ENCODE measurements around the gene PPA1. TPM values are rescaled to one million over a fixed set of nuclear protein-coding genes. Genes with fewer than 3 reads are reported as not detected.
"Not testable (repeated sequence)": the region's sequence is repeated elsewhere in the genome, so short reads cannot be mapped to it uniquely, and the experiment has no call there.

Gene PPA1
- total and polyA plus RNA-seq, 4 donors: 66.7 to 222 (median 89.9) TPM

- DNase-seq: not testable (repeated sequence)
These were observed 73.9 kb downstream of the PPA1 start for GRCh38 chr10:70159366-70159765.

GRCh38 chr10:70158113-70158512 is 75.1 kb downstream of the PPA1 start:
- WGBS, 2 donors: 22 to 24% methylated on average over 2 of the region's 2 CpGs
- peaks cover 0 to 10% of the 10 kb centered on the region in 2 donors for H3K36me3 ChIP-seq (ENCODE audit: control insufficient read depth in 1 of 2, insufficient read depth in 2 of 2, low read length in 1 of 2)
- DNase-seq (no peak), ATAC-seq (ENCODE audit: low FRiP score) (no peak)
- peaks cover 0 to 7% of the 10 kb centered on the region in 2 donors for H3K4me1 ChIP-seq (ENCODE audit: control insufficient read depth in 1 of 2, insufficient read depth in 2 of 2, low read length in 2 of 2)
- H3K27me3 ChIP-seq (ENCODE audit: control insufficient read depth in 1 of 2, insufficient read depth in 2 of 2, low read length in 1 of 2): no peaks in the 10 kb centered on the region
- no peak overlapping the region for H3K4me3 ChIP-seq (ENCODE audit: low read length in 2 of 2)
- no peaks in the 10 kb centered on the region for H3K9me3 ChIP-seq (ENCODE audit: control insufficient read depth, low read length)
- intact Hi-C loops (cut with DNase I): no loop called here
- no peak overlapping the region for H3K27ac ChIP-seq (ENCODE audit: low read depth in 1 of 2, low read length in 2 of 2)

More at GRCh38 chr10:70159366-70159765, 73.9 kb downstream of the PPA1 start:
- intact Hi-C loops (cut with DNase I); H3K4me1 ChIP-seq (ENCODE audit: control insufficient read depth in 1 of 2, insufficient read depth in 2 of 2, low read length in 2 of 2); H3K27ac ChIP-seq (ENCODE audit: low read depth in 1 of 2, low read length in 2 of 2); H3K27me3 ChIP-seq (ENCODE audit: control insufficient read depth in 1 of 2, insufficient read depth in 2 of 2, low read length in 1 of 2); H3K9me3 ChIP-seq (ENCODE audit: control insufficient read depth, low read length); H3K36me3 ChIP-seq (ENCODE audit: control insufficient read depth in 1 of 2, insufficient read depth in 2 of 2, low read length in 1 of 2); H3K4me3 ChIP-seq (ENCODE audit: low read length in 2 of 2); ATAC-seq (ENCODE audit: low FRiP score): not testable (repeated sequence)
- WGBS, 2 donors: 26 to 63% methylated on average over 3 of the region's 3 CpGs

- peaks cover 0 to 3% of the 10 kb centered on the region in 2 donors for H3K4me1 ChIP-seq (ENCODE audit: control insufficient read depth in 1 of 2, insufficient read depth in 2 of 2, low read length in 2 of 2)
- no peak overlapping the region for H3K27ac ChIP-seq (ENCODE audit: low read depth in 1 of 2, low read length in 2 of 2)
- 62 to 66% methylated on average over 3 of the region's 3 CpGs for whole genome bisulfite sequencing, 2 donors
- H3K4me3 ChIP-seq (ENCODE audit: low read length in 2 of 2): no peak overlapping the region
- peaks cover 0 to 12% of the 10 kb centered on the region in 2 donors for H3K36me3 ChIP-seq (ENCODE audit: control insufficient read depth in 1 of 2, insufficient read depth in 2 of 2, low read length in 1 of 2)
- no peaks in the 10 kb centered on the region for H3K27me3 ChIP-seq (ENCODE audit: control insufficient read depth in 1 of 2, insufficient read depth in 2 of 2, low read length in 1 of 2)
- intact Hi-C loops (cut with DNase I): no loop called here
- DNase-seq (no peak), ATAC-seq (ENCODE audit: low FRiP score) (no peak)
- no peaks in the 10 kb centered on the region for H3K9me3 ChIP-seq (ENCODE audit: control insufficient read depth, low read length)
These were observed 77.9 kb downstream of the PPA1 start for GRCh38 chr10:70155255-70155838.

Other genes starting within 250 kb of the PPA1 start
- gene MACROH2A2, start 180.6 kb downstream of the PPA1 start, total RNA-seq: 1 to 10 TPM; 3.5 to 5.3 TPM
- 1 to 10 TPM; 2.1 to 4.6 TPM for gene MACROH2A2, start 180.6 kb downstream of the PPA1 start, polyA plus RNA-seq
- gene AIFM2, start 100.6 kb downstream of the PPA1 start, total RNA-seq: 10 to 100 TPM; 15.0 to 15.5 TPM
- 10 to 100 TPM; 12.1 to 12.6 TPM for gene AIFM2, start 100.6 kb downstream of the PPA1 start, polyA plus RNA-seq
- gene TYSND1, start 86.7 kb downstream of the PPA1 start, total RNA-seq: 10 to 100 TPM in 1 of 2 donors, 1 to 10 TPM in 1; 5.4 to 10.9 TPM
- 1 to 10 TPM; 2.1 to 9.8 TPM for gene TYSND1, start 86.7 kb downstream of the PPA1 start, polyA plus RNA-seq
- gene SAR1A, start 62.9 kb downstream of the PPA1 start, total RNA-seq: 100 to 1,000 TPM; 119 to 128 TPM
- gene SAR1A, start 62.9 kb downstream of the PPA1 start, polyA plus RNA-seq: 10 to 100 TPM; 59.2 to 61.0 TPM
- under 1 TPM; 0.03 to 0.06 TPM for gene NPFFR1, start 50.6 kb upstream of the PPA1 start, total RNA-seq
- under 1 TPM in 1 of 2 donors, not detected in 1; under 0.01 TPM for gene NPFFR1, start 50.6 kb upstream of the PPA1 start, polyA plus RNA-seq
- gene LRRC20, start 149.2 kb upstream of the PPA1 start, total RNA-seq: 1 to 10 TPM; 1.9 to 5.6 TPM
- gene LRRC20, start 149.2 kb upstream of the PPA1 start, polyA plus RNA-seq: 1 to 10 TPM; 3.8 to 4.0 TPM
- 10 to 100 TPM; 50.4 to 60.5 TPM for gene EIF4EBP2, start 170.7 kb upstream of the PPA1 start, total RNA-seq
- 10 to 100 TPM; 27.6 to 39.2 TPM for gene EIF4EBP2, start 170.7 kb upstream of the PPA1 start, polyA plus RNA-seq
- gene NODAL, start 208.3 kb upstream of the PPA1 start, total RNA-seq: not detected
- gene NODAL, start 208.3 kb upstream of the PPA1 start, polyA plus RNA-seq: under 1 TPM in 1 of 2 donors, not detected in 1; 0.13 TPM
- 10 to 100 TPM; 10.7 to 11.5 TPM for gene PALD1, start 245.3 kb upstream of the PPA1 start, total RNA-seq
- gene PALD1, start 245.3 kb upstream of the PPA1 start, polyA plus RNA-seq: 1 to 10 TPM; 3.9 to 5.7 TPM

Measured in aorta (tissue), 5 donors.